RWPE2 (cell line): Measurements from ENCODE around the gene ARHGAP18.

ENCODE experiments used
- ATAC-seq: fragments of 200-7000 bp; cut with Tn5 transposase; 3 replicates; pipeline ENCODE4 v1.9.1; 2021; ENCODE audit warnings: low read depth
- DNase-seq: peaks from one replicate; pipeline ENCODE4 v3.0.0-alpha.2; 2020; ENCODE audit warnings: low spot score
- H3K27ac ChIP-seq: fragments of 450-650 bp; 2 replicates; pipeline ENCODE4 v1.5.1; 2017; ENCODE audit warnings: mild to moderate bottlenecking; ENCODE audit not compliant: poor library complexity, severe bottlenecking
- H3K27me3 ChIP-seq: fragments of 250-450 bp; sonication (Bioruptor Pico); 2 replicates; pipeline ENCODE4 v1.5.1; 2021; ENCODE audit warnings: mild to moderate bottlenecking, moderate library complexity; ENCODE audit not compliant: insufficient read depth, poor library complexity, severe bottlenecking
- H3K36me3 ChIP-seq: fragments of 250-450 bp; sonication (Bioruptor Pico); 2 replicates; pipeline ENCODE4 v1.5.1; 2020; ENCODE audit warnings: low read depth, mild to moderate bottlenecking, moderate library complexity
- H3K4me1 ChIP-seq: fragments of 250-450 bp; sonication (Bioruptor Pico); 2 replicates; pipeline ENCODE4 v1.5.1; 2021; ENCODE audit warnings: mild to moderate bottlenecking, moderate library complexity; ENCODE audit not compliant: insufficient read depth, poor library complexity, severe bottlenecking
- H3K4me3 ChIP-seq: fragments of 250-450 bp; sonication (Bioruptor Pico); 2 replicates; pipeline ENCODE4 v1.5.1; 2021; ENCODE audit warnings: mild to moderate bottlenecking, moderate library complexity; ENCODE audit not compliant: severe bottlenecking
- H3K9me3 ChIP-seq: fragments of 250-450 bp; sonication (Bioruptor Pico); 2 replicates; pipeline ENCODE4 v1.5.1; 2021; ENCODE audit warnings: mild to moderate bottlenecking, moderate library complexity; ENCODE audit not compliant: severe bottlenecking
- CTCF ChIP-seq: fragments of 450-650 bp; IDR thresholded peaks from one replicate; pipeline ENCODE4 v1.5.1; 2017; ENCODE audit warnings: mild to moderate bottlenecking, moderate library complexity; ENCODE audit not compliant: poor library complexity, severe bottlenecking

Gene ARHGAP18

GRCh38 chr6:129730477-129731165 is 20.6 kb upstream of the ARHGAP18 start:
- TF ChIP-seq CTCF = peak; percentile 81
- Histone ChIP-seq H3K4me1 (peaks cover 20% of the 10 kb centered on the region), H3K4me3 (no peak overlapping the region), H3K27me3 (no peaks in the 10 kb centered on the region), H3K9me3 (no peaks in the 10 kb centered on the region), H3K27ac (peak overlapping the region; percentile 64), H3K36me3 (no peaks in the 10 kb centered on the region)
- ATAC-seq (0 out of 3 replicates have a peak, but pooled peaks have one; percentile 33), DNase-seq (no peak)

GRCh38 chr6:129726650-129727049 is 16.7 kb upstream of the ARHGAP18 start:
- TF ChIP-seq CTCF = no peak
- Histone ChIP-seq H3K4me1 (peaks cover 6% of the 10 kb centered on the region), H3K27me3 (no peaks in the 10 kb centered on the region), H3K4me3 (no peak overlapping the region), H3K27ac (no peak overlapping the region), H3K9me3 (no peaks in the 10 kb centered on the region), H3K36me3 (no peaks in the 10 kb centered on the region)
- ATAC-seq = no peak
- DNase-seq = no peak

- Histone ChIP-seq H3K9me3 (no peaks in the 10 kb centered on the region), H3K27ac (no peak overlapping the region), H3K36me3 (no peaks in the 10 kb centered on the region), H3K4me1 (no peaks in the 10 kb centered on the region), H3K4me3 (no peak overlapping the region), H3K27me3 (no peaks in the 10 kb centered on the region)
- ATAC-seq = no peak
- DNase-seq = no peak
- no peak for TF ChIP-seq CTCF
Observed at GRCh38 chr6:129725341-129725740, 15.4 kb upstream of the ARHGAP18 start.

- H3K27ac ChIP-seq = no peak overlapping the region
- no peak for ATAC-seq
- H3K27me3 ChIP-seq = no peaks in the 10 kb centered on the region
- H3K36me3 ChIP-seq = no peaks in the 10 kb centered on the region
- H3K9me3 ChIP-seq = no peaks in the 10 kb centered on the region
- no peak for TF ChIP-seq CTCF
- peaks cover 3% of the 10 kb centered on the region for H3K4me1 ChIP-seq
- no peak overlapping the region for H3K4me3 ChIP-seq
- no peak for DNase-seq
Observed at GRCh38 chr6:129719692-129720091, 9.7 kb upstream of the ARHGAP18 start.

GRCh38 chr6:129717277-129717676 is 7.3 kb upstream of the ARHGAP18 start:
- Histone ChIP-seq H3K9me3 (no peaks in the 10 kb centered on the region), H3K4me1 (peaks cover 3% of the 10 kb centered on the region), H3K27ac (peak overlapping the region; percentile 24), H3K27me3 (no peaks in the 10 kb centered on the region), H3K36me3 (no peaks in the 10 kb centered on the region), H3K4me3 (no peak overlapping the region)
- TF ChIP-seq CTCF = no peak
- ATAC-seq = 0 out of 3 replicates have a peak, but pooled peaks have one; percentile 41
- no peak for DNase-seq
